Measurements from ENCODE around the gene MAML3.

- no peak for TF ChIP-seq CTCF (IDR thresholded peaks at IDR 0.05; ENCODE audit: low read depth, low read length)
- no peak for TF ChIP-seq POLR2A (IDR thresholded peaks at IDR 0.05; ENCODE audit: extremely low read depth, insufficient read length)
Observed at GRCh38 chr4:139988863-139989765, 164.9 kb downstream of the MAML3 start.

Measured in NB4 (cell line).